HG03565 (cell line): ENCODE measurements around the gene DISC1.
"Not testable (repeated sequence)": the region's sequence is repeated elsewhere in the genome, so short reads cannot be mapped to it uniquely, and the experiment has no call there.

ENCODE experiments used
- ATAC-seq: cut with Tn5 transposase; IDR thresholded peaks from one replicate; pipeline ENCODE4 v1.9.1; 2021; ENCODE audit warnings: mild to moderate bottlenecking, moderate library complexity; ENCODE audit not compliant: unreplicated experiment

The DISC1 gene

DNA sequence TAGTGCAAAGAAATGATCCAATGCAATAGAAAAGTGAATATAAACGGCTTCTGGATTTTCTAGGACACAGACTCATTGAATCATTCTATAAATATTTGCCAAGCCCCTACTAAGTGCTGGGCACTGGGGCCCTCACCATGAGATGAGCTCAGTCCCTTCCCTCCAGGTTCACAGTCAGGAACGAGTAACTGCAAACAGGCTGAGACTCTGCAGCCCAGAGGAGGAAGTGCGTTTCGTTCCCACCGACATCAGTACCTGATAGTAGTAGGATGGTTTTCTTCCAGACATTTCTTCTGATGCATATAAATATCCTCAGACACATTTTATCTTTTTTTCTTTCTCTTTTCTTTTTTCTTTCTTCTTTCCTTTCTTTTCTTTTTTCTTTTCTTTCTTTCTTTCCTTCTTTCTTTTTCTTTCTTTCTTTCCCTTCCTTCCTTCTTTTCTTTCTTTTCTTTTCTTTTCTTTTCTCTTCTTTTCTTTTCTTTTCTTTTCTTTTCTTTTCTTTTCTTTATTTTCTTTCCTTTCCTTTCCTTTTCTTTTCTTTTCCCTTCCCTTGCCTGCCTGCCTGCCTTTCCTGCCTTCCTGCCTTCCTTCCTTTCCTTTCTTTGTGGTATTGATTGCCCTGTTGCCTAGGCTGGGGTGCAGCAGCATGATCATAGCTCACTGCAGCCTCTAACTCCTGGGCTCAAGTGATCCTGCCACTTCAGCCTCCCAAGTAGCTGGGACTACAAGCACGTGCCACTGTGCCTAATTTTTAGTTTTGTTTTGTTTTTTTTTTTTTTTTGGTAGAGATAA is 135.4 kb downstream of the DISC1 start:
- no peak for ATAC-seq

DNA sequence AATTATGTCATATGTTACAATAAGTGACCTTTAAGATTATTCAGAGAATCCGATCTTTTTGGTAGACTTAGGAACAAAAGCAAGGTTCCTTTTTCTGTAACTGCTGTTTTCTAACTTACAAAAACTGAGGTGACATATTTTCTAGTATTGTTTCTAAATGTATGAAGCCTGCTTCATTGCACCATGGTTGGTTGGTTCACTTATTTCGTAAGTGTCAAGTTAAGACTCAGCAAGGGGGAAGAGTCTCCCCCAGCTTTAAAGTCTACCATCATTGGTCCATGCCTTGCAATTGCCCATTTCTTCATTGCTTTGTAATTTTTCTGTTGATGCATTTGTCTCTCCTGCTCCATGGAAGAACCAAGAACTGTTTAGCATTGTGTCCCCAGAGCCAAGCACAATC is 136.9 kb downstream of the DISC1 start:
- ATAC-seq, result no peak

- not testable (repeated sequence) for ATAC-seq
These were observed 139.2 kb downstream of the DISC1 start for GRCh38 chr1:231765825-231766224.

GRCh38 chr1:231767471-231767870 is 140.9 kb downstream of the DISC1 start:
- ATAC-seq, result no peak

GRCh38 chr1:231768416-231768815 is 141.8 kb downstream of the DISC1 start:
- ATAC-seq, result no peak

- ATAC-seq, result no peak
These were observed 144.1 kb downstream of the DISC1 start for GRCh38 chr1:231770506-231771175.

DNA sequence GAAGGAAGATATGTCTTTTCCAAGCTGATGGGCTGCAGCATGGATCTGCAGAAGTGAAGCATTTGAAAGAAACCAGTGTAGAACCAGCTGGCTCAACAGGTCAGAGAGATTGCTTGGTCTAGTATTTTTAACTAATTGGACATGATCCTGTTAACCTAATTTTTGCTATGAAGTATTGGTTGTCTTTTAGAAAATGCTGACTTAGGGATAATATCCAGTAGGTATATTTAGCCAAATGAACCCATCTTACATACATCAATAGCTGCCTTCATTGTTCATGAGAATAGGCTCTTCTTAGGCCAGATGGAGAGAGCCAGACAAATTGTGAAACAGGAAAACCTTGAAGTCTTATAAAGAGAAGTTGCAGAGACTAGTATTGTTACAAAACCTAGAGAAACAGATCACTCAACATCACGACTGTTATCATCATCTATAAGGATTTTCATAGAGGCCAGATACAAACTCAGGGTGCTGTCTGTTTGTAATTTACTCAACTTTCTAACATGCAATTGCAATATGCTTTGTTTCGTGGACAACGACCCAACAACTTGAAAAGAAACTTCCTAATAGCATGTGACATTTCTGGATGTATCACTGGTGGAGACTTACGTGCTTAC is 148.2 kb downstream of the DISC1 start:
- ATAC-seq, result no peak

DNA sequence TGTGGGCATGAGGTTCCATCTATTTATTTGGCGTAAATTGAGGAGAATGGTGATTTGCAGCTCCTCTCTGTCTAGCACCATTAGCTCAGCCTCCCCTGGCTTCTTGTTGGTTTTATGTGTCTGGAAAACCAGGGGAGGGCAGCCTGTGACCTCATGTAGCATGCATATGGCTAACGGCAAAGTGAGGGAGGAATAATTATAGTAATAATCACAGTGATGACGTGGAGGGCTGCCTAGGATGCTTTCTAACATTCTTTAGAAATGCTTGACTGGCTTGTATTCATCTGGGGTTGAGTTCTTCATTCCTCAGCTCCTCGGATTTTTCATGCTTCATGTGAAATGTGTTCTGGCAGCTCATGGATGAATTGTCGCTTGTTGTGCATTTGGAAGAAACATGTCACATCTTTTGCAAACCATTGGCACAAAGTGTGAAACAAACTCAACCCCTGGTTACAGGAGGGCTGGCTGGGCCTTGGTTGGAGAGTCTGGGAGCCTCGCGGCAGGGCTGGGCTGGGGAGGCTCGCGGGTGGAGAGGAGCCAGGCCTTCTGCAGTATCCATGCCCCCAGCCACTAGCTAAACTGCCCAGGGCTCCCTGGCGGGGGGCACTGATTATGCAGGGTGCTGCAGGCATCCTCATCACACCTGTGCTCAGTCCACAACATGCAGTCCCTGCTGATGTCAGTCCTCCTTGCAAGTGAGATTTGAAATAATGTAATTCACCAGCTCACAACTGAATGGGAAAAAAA is 149.6 kb downstream of the DISC1 start:
- no peak for ATAC-seq

GRCh38 chr1:231776757-231777062 is 150.1 kb downstream of the DISC1 start:
- no peak for ATAC-seq

GRCh38 chr1:231778009-231778719 is 151.6 kb downstream of the DISC1 start:
- ATAC-seq, result no peak

GRCh38 chr1:231779081-231779480 is 152.5 kb downstream of the DISC1 start:
- no peak for ATAC-seq

- no peak for ATAC-seq
These were observed 155.3 kb downstream of the DISC1 start for GRCh38 chr1:231781892-231782291.

- not testable (repeated sequence) for ATAC-seq
These were observed 158.5 kb downstream of the DISC1 start for GRCh38 chr1:231785073-231785472.

DNA sequence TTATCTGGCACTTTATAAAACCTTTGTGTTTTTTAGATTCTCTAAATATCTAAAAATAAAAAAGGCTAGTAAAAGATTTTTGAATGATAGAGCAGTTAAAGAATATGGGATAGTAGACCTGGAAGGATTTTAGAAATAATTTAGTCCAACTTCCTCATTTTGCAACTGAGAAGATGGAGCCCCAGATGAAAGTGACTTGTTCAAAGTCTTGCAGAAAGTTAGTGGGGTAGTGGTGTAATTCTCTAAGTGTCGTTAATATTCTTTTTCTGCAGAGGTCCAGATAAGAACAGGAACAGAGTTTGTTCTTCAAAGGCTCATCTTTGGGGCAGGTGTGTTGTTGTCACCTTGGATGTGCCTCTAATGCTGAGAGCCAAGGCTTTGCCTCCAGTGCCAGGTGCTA is 159.5 kb downstream of the DISC1 start:
- ATAC-seq, result no peak

DNA sequence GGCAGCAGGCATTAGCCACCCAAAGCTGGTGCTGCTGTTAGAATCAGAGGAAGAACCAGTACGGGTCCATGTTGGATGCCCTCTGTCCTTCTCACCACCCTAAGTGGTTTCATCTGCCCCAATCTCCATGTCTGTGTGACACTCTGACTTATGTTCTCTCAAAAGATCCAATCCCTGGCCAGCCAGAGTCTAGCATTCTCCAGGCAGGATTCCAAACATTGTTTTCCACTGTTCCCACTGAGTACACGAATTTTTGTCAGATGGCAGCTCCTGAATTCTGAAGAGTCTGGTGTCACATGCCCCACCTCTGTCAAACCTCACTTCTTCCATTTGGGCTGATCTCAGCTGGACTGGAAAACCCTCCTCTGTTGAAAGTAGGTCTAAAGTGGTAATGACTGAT is 166.0 kb downstream of the DISC1 start:
- no peak for ATAC-seq

DNA sequence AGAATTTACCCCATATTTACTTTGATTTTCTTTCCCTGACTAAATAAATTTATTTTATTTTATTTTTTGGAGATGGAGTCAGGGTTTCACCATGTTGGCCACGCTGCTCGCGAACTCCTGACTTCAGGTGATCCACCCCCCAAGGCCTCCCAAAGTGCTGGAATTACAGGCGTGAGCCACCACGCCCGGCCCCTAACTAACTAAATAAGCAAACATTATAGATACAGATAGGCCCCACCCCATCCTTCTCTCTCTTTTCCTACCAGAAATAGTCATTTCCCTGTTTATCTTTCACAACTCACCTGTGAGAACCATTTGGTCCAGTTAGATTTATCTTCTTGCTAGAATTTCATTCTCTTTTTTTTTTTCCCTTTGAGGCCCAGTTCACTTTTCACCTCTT is 167.3 kb downstream of the DISC1 start:
- ATAC-seq, result no peak

- no peak for ATAC-seq
These were observed 169.6 kb downstream of the DISC1 start for GRCh38 chr1:231796141-231796540.

- ATAC-seq, result no peak
These were observed 172.9 kb downstream of the DISC1 start for GRCh38 chr1:231799363-231799986.

GRCh38 chr1:231800108-231800507 is 173.5 kb downstream of the DISC1 start:
- no peak for ATAC-seq

GRCh38 chr1:231801042-231801585 is 174.5 kb downstream of the DISC1 start:
- no peak for ATAC-seq
